Thoracic aorta (tissue), 2 donors: ENCODE data around the gene ACE. TPM values are rescaled to one million over a fixed set of nuclear protein-coding genes. Genes with fewer than 3 reads are reported as not detected.

Experiments
- ATAC-seq: fragments of 150-250 bp; one replicate; pipeline ENCODE4 v1.8.0; 2017; ENCODE audit warnings: low read depth; ENCODE audit not compliant: insufficient number of reproducible peaks, low FRiP score
- DNase-seq: peaks from one replicate; pipeline ENCODE4 v3.0.0-alpha.2; 2020; ENCODE audit warnings: low spot score
- H3K27ac ChIP-seq, 2 donors: fragments of 200-600 bp; sonication (generic); 1 replicate in 1 of 2; 2 replicates in 1 of 2; pipeline ENCODE4 v1.5.1; 2016; ENCODE audit warnings: mild to moderate bottlenecking in 2 of 2, moderate library complexity in 2 of 2
- H3K27me3 ChIP-seq: fragments of 200-600 bp; sonication (generic); replicated peaks from 2 replicates; pipeline ENCODE4 v1.6.0; 2016; ENCODE audit warnings: mild to moderate bottlenecking; ENCODE audit not compliant: insufficient read depth
- H3K36me3 ChIP-seq: fragments of 200-600 bp; sonication (generic); one replicate; pipeline ENCODE4 v1.5.1; 2016
- H3K4me1 ChIP-seq, 2 donors: fragments of 200-600 bp; sonication (generic); 1 replicate in 1 of 2; 2 replicates in 1 of 2; pipeline versions ENCODE4 v1.5.1 to v1.6.0; 2016; ENCODE audit warnings: low read depth in 2 of 2, mild to moderate bottlenecking in 1 of 2; ENCODE audit not compliant: control insufficient read depth in 1 of 2
- H3K4me3 ChIP-seq: fragments of 200-600 bp; sonication (generic); 2 replicates; pipeline ENCODE4 v1.5.1; 2016; ENCODE audit warnings: mild to moderate bottlenecking
- H3K9me3 ChIP-seq: fragments of 200-600 bp; sonication (generic); 2 replicates; pipeline ENCODE4 v1.5.1; 2016
- total RNA-seq, 2 donors: library from RNA; depleted of rRNA; stranded (reverse); fragments of >200 nt; gene quantifications; one replicate each; pipeline versions ENCODE4 v1.1.0 to v1.2.3, GENCODE V29; 2016
- TF ChIP-seq, protein P1 (sequence below): fragments of 200-600 bp; sonication (generic); IDR thresholded peaks from one replicate; pipeline ENCODE4 v1.5.1; 2019; ENCODE audit warnings: antibody characterized with exemption

ACE gene
- total RNA-seq, 2 donors from 2014 or later, result 5.4 to 16.5 TPM

DNA sequence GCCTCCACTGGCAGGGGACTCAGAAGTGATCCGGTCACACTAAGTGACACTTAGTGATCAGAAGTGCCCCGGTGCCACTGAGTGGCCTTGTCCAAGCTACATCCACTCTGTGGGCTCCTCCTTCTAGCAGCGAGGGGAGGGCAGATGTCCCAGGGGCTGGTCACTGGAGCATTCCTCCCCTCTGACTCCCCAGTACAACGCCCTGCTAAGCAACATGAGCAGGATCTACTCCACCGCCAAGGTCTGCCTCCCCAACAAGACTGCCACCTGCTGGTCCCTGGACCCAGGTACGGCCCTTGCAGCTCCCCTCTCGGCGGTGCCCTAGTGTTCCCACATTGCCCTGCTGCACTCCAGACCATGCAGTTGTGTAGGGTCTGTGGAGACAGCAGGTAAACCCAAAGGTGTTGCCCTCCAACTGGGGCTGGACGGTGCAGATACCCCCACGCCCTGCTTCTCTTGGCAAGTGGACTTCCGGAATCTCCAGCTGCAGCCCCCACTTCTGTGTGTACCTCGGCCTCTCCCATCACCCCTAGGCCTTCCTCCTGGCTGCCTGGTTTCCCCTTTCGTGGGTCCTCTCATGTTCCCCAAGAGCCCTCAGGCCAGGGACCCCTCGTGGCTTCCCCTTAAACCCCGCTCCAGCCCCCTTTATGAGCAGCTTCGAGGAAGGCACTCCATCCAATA, 2.1 kb downstream of the ACE start:
- DNase-seq (peak; percentile 35), ATAC-seq (no peak)
- Histone ChIP-seq H3K36me3 (no peaks in the 10 kb centered on the region), H3K4me1 (peaks cover 10 to 24% of the 10 kb centered on the region in 2 donors), H3K27ac (no peak overlapping the region), H3K4me3 (no peak overlapping the region), H3K27me3 (no peaks in the 10 kb centered on the region), H3K9me3 (no peaks in the 10 kb centered on the region)
- TF ChIP-seq, protein P1, sequence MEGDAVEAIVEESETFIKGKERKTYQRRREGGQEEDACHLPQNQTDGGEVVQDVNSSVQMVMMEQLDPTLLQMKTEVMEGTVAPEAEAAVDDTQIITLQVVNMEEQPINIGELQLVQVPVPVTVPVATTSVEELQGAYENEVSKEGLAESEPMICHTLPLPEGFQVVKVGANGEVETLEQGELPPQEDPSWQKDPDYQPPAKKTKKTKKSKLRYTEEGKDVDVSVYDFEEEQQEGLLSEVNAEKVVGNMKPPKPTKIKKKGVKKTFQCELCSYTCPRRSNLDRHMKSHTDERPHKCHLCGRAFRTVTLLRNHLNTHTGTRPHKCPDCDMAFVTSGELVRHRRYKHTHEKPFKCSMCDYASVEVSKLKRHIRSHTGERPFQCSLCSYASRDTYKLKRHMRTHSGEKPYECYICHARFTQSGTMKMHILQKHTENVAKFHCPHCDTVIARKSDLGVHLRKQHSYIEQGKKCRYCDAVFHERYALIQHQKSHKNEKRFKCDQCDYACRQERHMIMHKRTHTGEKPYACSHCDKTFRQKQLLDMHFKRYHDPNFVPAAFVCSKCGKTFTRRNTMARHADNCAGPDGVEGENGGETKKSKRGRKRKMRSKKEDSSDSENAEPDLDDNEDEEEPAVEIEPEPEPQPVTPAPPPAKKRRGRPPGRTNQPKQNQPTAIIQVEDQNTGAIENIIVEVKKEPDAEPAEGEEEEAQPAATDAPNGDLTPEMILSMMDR, result peak; percentile 58

DNA sequence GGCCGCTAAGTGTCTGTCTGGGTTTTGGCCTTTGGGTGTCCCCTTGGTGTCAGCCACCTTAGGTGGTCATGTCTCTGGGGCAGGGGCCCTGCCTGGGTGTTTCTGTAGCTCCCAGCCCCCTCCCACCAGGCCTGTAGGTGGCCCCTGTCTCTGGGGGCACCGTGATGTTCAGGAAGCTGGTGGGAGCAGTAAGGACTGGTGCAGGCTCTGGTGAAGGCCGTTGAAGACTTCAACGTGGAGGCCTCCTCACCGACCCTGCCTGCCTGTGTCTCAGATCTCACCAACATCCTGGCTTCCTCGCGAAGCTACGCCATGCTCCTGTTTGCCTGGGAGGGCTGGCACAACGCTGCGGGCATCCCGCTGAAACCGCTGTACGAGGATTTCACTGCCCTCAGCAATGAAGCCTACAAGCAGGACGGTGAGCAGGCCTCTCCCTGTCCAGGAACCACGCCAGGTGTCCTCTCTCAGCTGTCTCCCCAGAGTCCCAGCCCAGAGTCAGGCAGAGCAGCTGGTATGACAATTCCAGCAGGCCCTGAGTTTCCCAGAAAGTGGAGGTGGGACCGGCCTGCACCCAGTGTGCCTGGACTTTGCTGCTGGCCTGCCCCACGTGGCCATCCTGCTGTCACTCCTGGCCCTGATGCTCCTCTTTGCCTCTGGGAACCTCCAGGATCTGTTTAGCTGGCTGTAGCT, 2.8 kb downstream of the ACE start:
- Histone ChIP-seq H3K27me3 (no peaks in the 10 kb centered on the region), H3K27ac (no peak overlapping the region), H3K4me3 (no peak overlapping the region), H3K36me3 (no peaks in the 10 kb centered on the region), H3K9me3 (no peaks in the 10 kb centered on the region), H3K4me1 (peaks cover 10 to 24% of the 10 kb centered on the region in 2 donors)
- TF ChIP-seq, protein P1, result no peak
- DNase-seq (no peak), ATAC-seq (no peak)

DNA sequence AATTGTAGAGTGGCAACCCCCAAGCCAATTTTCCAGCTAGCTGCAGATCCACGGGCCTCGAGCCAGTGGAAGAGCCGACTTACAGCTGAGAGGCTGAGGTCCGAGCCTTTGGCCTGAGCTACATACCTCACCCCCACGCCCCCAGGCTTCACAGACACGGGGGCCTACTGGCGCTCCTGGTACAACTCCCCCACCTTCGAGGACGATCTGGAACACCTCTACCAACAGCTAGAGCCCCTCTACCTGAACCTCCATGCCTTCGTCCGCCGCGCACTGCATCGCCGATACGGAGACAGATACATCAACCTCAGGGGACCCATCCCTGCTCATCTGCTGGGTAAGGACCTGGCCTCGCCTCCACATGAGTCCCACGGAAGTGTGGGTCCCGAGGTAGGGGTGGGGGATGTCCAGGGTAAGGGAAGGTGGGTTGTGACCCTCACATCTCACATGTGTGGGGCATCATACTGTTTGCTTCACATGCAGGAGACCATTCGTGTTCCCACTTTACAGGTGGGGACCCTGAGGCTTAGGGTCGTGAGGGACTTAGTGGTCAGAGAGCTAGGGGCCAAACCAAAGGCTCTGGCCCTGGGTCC, 3.4 kb downstream of the ACE start:
- Histone ChIP-seq H3K36me3 (no peaks in the 10 kb centered on the region), H3K27me3 (no peaks in the 10 kb centered on the region), H3K4me1 (peaks cover 10 to 24% of the 10 kb centered on the region in 2 donors), H3K9me3 (no peaks in the 10 kb centered on the region), H3K27ac (no peak overlapping the region), H3K4me3 (no peak overlapping the region)
- DNase-seq (no peak), ATAC-seq (no peak)
- TF ChIP-seq, protein P1, result no peak

DNA sequence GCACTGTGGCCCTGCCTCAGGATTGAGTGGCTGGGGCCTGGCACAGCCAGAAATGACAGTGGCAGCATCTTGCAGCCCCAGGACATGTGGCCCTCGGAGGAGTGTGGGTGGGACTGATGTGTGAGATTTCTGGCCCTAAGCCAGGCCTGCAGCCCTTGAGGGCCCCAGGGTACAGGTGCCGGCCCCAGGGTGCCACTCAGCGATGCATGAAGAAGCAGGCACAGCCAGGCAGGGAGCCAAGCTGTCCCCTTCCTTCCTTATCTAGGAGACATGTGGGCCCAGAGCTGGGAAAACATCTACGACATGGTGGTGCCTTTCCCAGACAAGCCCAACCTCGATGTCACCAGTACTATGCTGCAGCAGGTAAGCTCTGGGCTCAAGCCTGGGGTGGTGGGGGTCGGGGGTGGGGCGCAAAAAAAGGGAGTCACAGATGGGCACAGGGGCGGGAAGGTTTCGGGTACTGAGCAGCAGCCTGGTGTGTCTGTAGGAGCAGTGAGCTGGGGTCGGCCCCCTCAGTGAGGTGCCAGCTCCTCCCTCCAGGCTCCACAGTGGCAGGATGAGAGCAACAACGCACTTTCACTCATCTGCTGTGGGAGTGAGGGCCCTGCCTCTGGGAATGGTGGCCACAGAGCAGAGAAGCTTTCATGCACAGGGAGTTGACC, 4.1 kb downstream of the ACE start:
- H3K9me3 ChIP-seq, result no peaks in the 10 kb centered on the region
- peaks cover 10 to 24% of the 10 kb centered on the region in 2 donors for H3K4me1 ChIP-seq
- no peak overlapping the region for H3K4me3 ChIP-seq
- no peak overlapping the region for H3K27ac ChIP-seq
- no peaks in the 10 kb centered on the region for H3K36me3 ChIP-seq
- TF ChIP-seq, protein P1, result no peak
- no peaks in the 10 kb centered on the region for H3K27me3 ChIP-seq
- ATAC-seq (no peak), DNase-seq (no peak)

DNA sequence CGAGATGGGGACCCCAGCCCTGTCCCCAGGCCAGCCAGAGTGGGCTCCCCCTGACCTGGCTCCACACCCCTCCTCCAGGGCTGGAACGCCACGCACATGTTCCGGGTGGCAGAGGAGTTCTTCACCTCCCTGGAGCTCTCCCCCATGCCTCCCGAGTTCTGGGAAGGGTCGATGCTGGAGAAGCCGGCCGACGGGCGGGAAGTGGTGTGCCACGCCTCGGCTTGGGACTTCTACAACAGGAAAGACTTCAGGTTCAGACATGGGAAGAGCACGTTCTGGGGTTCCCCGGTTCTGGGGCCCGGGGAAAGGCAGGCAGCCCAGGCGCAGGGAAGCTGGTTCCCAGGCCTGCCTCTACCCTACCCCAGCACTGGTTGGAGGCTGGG, 4.6 kb downstream of the ACE start:
- Histone ChIP-seq H3K9me3 (no peaks in the 10 kb centered on the region), H3K27me3 (no peaks in the 10 kb centered on the region), H3K4me3 (no peak overlapping the region), H3K27ac (no peak overlapping the region), H3K36me3 (no peaks in the 10 kb centered on the region), H3K4me1 (peaks cover 10 to 22% of the 10 kb centered on the region in 2 donors)
- no peak for DNase-seq
- ATAC-seq, result no peak
- TF ChIP-seq, protein P1, result no peak
